Astrocyte (in vitro differentiated cells and primary cell): ENCODE data around the gene ZNF608. TPM values are rescaled to one million over a fixed set of nuclear protein-coding genes. Genes with fewer than 3 reads are reported as not detected.

Experiments used
- DNase-seq: peaks from one replicate; pipeline ENCODE4 v3.0.0-alpha.2; 2010; ENCODE audit warnings: low read depth
- FAIRE-seq: peaks from 2 replicates; lab custom pipeline; 2011; peaks lifted over from hg19 to GRCh38; lab: Jason Lieb, UNC
- H2AFZ ChIP-seq: 2 replicates; pipeline ENCODE4 v1.6.0; 2012; ENCODE audit warnings: low read depth, low read length, inconsistent platforms
- H3K27ac ChIP-seq: 2 replicates; pipeline ENCODE4 v1.5.1; 2011; ENCODE audit warnings: low read depth, low read length, inconsistent platforms
- H3K27me3 ChIP-seq: 2 replicates; pipeline ENCODE4 v1.6.0; 2011; ENCODE audit warnings: low read length, inconsistent platforms; ENCODE audit not compliant: insufficient read depth
- H3K36me3 ChIP-seq: 2 replicates; pipeline ENCODE4 v1.5.1; 2011; ENCODE audit warnings: low read length, inconsistent platforms; ENCODE audit not compliant: insufficient read depth
- H3K4me1 ChIP-seq: 2 replicates; pipeline ENCODE4 v1.5.1; 2011; ENCODE audit warnings: low read length, inconsistent platforms; ENCODE audit not compliant: insufficient read depth
- H3K4me2 ChIP-seq: 2 replicates; pipeline ENCODE4 v1.6.0; 2012; ENCODE audit warnings: low read length, inconsistent platforms
- H3K4me3 ChIP-seq: 2 replicates; pipeline ENCODE4 v1.5.1; 2011; ENCODE audit warnings: low read depth, mild to moderate bottlenecking, low read length, inconsistent platforms; ENCODE audit not compliant: insufficient read depth
- H3K79me2 ChIP-seq: 2 replicates; pipeline ENCODE4 v1.6.0; 2012; ENCODE audit warnings: mild to moderate bottlenecking, low read length, inconsistent platforms; ENCODE audit not compliant: insufficient read depth
- H3K9ac ChIP-seq: 2 replicates; pipeline ENCODE4 v1.6.0; 2012; ENCODE audit warnings: mild to moderate bottlenecking, low read length, inconsistent platforms
- H3K9me3 ChIP-seq: 2 replicates; pipeline ENCODE4 v1.5.1; 2012; ENCODE audit warnings: low read depth, mild to moderate bottlenecking, low read length, inconsistent platforms; ENCODE audit not compliant: insufficient read depth
- H4K20me1 ChIP-seq: 2 replicates; pipeline ENCODE4 v1.6.0; 2012; ENCODE audit warnings: low read length, inconsistent platforms; ENCODE audit not compliant: insufficient read depth
- H3K27ac Mint-ChIP-seq: one replicate; pipeline ENCODE4 v1.8.0; 2021; ENCODE audit warnings: mild to moderate bottlenecking, mixed read lengths; ENCODE audit not compliant: unreplicated experiment
- H3K27me3 Mint-ChIP-seq: one replicate; pipeline ENCODE4 v1.8.0; 2021; ENCODE audit warnings: low read depth, mixed read lengths; ENCODE audit not compliant: unreplicated experiment
- H3K36me3 Mint-ChIP-seq: one replicate; pipeline ENCODE4 v1.8.0; 2021; ENCODE audit warnings: low read depth, mixed read lengths; ENCODE audit not compliant: unreplicated experiment
- H3K4me1 Mint-ChIP-seq: one replicate; pipeline ENCODE4 v1.8.0; 2021; ENCODE audit warnings: low read depth, mixed read lengths; ENCODE audit not compliant: unreplicated experiment
- H3K4me3 Mint-ChIP-seq: one replicate; pipeline ENCODE4 v1.8.0; 2021; ENCODE audit warnings: mild to moderate bottlenecking, moderate library complexity, mixed read lengths; ENCODE audit not compliant: unreplicated experiment
- H3K9me3 Mint-ChIP-seq: one replicate; pipeline ENCODE4 v1.8.0; 2021; ENCODE audit warnings: mild to moderate bottlenecking, mixed read lengths; ENCODE audit not compliant: unreplicated experiment
- CTCF ChIP-seq: IDR thresholded peaks from 2 replicates; pipeline ENCODE4 v1.5.1; 2011; ENCODE audit warnings: low read depth, mild to moderate bottlenecking, inconsistent platforms, low read length, moderate library complexity; ENCODE audit not compliant: insufficient read depth
- EZH2 ChIP-seq: IDR thresholded peaks from 2 replicates; pipeline ENCODE4 v1.6.1; 2012; ENCODE audit warnings: mild to moderate bottlenecking, low read length, inconsistent platforms; ENCODE audit not compliant: insufficient read depth
- total RNA-seq: library from RNA; stranded (reverse); gene quantifications from 2 replicates; pipeline ENCODE4 v1.2.1, GENCODE V29; 2021

Gene ZNF608
- total RNA-seq, 1 donor from 2014 or later = 57.3 TPM

GRCh38 chr5:124736082-124736804 is 10.2 kb downstream of the ZNF608 start:
- peak overlapping the region; percentile 39 for H3K9ac ChIP-seq
- peaks cover 65% of the 10 kb centered on the region for H3K4me1 Mint-ChIP-seq

DNA sequence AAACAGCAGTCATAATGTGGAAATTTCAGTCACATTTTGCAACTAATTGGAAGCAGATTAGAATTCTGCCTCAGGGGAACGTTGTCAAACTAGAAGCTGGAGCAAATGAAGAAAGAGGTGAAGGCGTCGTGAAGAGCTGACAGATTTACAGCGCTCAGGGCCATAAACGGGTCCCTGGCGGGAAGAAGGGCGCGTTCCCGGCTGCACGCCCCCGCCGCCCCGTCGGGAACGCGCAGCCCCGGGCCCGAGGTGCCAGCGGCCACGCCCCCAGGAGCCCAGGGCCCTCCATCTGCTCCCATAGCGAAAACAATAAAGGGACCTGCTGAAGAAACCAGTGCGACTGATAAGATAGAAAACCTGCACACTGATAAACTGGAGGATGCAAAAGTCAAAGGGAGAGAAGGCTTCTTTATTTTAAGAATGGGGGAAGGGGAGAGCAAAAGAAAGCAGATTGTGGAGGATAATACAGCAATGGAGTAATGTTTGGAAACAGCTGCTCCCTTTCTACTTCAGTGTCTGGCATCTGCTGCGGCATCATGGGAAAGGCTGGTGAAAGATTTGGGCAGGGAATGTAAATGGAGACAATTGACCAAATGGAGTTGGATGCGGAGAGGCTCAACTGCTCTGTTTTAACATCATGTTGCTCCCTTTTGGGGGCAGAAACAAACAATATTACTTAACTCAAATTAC is 11.1 kb downstream of the ZNF608 start:
- H3K27ac Mint-ChIP-seq = peak overlapping the region; percentile 22
- H3K36me3 Mint-ChIP-seq = no peaks in the 10 kb centered on the region
- H3K4me3 Mint-ChIP-seq = peak overlapping the region; percentile 72
- TF ChIP-seq CTCF = no peak
- TF ChIP-seq EZH2 = no peak
- Histone ChIP-seq H3K27me3 (peaks cover 5% of the 10 kb centered on the region), H4K20me1 (peaks cover 71% of the 10 kb centered on the region), H2AFZ (no peak overlapping the region), H3K4me2 (peak overlapping the region; percentile 84), H3K9me3 (no peaks in the 10 kb centered on the region), H3K79me2 (peaks cover 73% of the 10 kb centered on the region), H3K36me3 (no peaks in the 10 kb centered on the region), H3K9ac (peak overlapping the region; percentile 39), H3K4me1 (peaks cover 23% of the 10 kb centered on the region), H3K4me3 (peak overlapping the region; percentile 42), H3K27ac (no peak overlapping the region)
- no peaks in the 10 kb centered on the region for H3K9me3 Mint-ChIP-seq
- no peak for DNase-seq
- peaks cover 68% of the 10 kb centered on the region for H3K4me1 Mint-ChIP-seq
- no peak for FAIRE-seq
- H3K27me3 Mint-ChIP-seq = no peaks in the 10 kb centered on the region

More at GRCh38 chr5:124736082-124736804, 10.2 kb downstream of the ZNF608 start:
- H3K27ac ChIP-seq = peak overlapping the region; percentile 8
- H3K4me2 ChIP-seq = peak overlapping the region; percentile 84
- FAIRE-seq (peak; percentile 88), DNase-seq (peak; percentile 94)
- peaks cover 81% of the 10 kb centered on the region for H3K79me2 ChIP-seq
- peak overlapping the region; percentile 49 for H3K27ac Mint-ChIP-seq
- no peak overlapping the region for H3K4me3 Mint-ChIP-seq
- peaks cover 21% of the 10 kb centered on the region for H3K4me1 ChIP-seq
- H2AFZ ChIP-seq = no peak overlapping the region
- no peaks in the 10 kb centered on the region for H3K36me3 ChIP-seq
- no peaks in the 10 kb centered on the region for H3K9me3 Mint-ChIP-seq
- peaks cover 5% of the 10 kb centered on the region for H3K27me3 ChIP-seq
- peak overlapping the region; percentile 42 for H3K4me3 ChIP-seq
- no peaks in the 10 kb centered on the region for H3K36me3 Mint-ChIP-seq
- H3K27me3 Mint-ChIP-seq = no peaks in the 10 kb centered on the region
- H3K9me3 ChIP-seq = no peaks in the 10 kb centered on the region
- TF ChIP-seq EZH2 (no peak), CTCF (no peak)
- peaks cover 63% of the 10 kb centered on the region for H4K20me1 ChIP-seq
